Activated CD4-positive, alpha-beta T cell treated with anti-CD3 and anti-CD28 coated beads, Interleukin-2, amount 50 U/mL, for 1 hour (primary cell): ENCODE data around the gene MYO18A.

Source experiments
- DNase-seq: peaks from one replicate; pipeline ENCODE4 v3.0.0-alpha.2; 2020

The MYO18A gene

DNA sequence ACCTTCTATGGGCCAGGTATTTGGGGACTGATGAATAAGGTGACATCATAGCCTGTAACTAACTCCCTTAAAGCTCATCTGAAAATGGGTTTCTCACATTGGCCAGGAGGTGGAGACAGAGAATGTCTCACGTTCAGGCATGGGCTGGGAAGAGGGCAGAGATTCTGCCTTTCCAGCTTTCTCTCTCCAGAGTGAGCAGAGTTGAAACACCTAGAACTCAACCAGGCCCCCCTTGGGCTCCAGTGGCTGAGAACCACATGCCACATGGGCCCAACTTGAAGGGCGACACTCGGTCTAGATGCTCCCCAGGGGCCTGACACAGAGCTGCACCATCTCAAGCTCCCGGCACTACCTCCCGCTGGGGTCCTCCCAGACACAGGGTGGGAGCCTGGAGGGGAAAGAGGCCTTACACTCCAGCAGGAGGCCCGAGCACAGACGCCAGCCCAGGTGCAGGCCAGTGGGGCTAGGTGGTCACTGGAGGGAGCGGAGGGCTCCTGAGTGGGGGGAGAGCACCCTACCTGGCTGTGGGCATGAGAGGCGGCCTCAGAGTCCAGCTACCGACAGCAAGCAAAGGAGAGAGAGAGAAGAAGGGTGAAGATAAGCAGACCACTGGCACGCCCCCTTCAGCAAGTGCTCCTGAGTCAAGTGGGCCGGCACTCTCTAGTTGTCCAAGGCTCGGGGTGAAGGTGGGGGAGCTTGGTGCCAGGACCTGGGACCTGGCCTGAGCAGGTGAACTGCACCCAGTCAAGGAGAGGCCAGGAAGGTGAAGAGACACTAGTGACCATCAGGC lies 55.9 kb downstream of the MYO18A start:
- no peak for DNase-seq

DNA sequence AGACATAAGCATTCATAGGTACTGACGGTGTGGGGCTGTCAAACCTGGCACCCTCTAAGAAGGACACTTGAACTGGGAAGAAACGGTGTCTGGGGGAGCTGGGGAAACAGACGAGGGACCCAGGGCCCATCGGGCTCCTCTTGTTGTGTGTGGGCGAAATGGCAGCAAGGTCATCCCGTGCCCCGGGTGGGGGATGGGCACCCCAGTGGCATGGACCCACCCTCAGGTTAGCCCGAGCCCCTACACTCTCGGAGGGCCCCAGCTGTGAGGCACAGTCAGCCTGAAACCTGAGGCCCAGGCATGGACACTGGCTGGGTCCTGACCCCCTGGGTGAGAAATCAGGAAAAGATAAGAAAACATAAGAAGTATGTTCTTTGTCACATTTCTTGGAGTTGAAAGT lies 57.1 kb downstream of the MYO18A start:
- no peak for DNase-seq

DNA sequence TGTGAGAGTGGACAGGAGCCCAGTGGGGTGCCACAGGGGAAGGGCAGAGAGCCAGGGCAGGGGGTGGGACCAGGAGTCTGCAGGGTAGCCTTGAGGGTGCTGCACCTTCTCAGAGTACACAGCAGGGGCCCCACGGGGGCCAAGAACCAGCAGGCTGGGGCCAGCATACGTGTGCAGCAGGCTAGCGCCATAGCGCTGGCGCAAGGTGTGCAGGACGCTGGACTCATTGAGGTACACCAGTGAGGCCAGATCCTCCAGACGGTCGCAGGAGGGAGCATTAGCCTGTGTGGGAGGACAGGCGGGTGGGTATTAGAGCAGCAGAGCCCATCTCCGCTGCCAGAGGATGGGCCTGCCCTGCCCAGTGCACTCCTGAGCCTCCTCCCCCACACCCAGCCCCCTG lies 58.8 kb downstream of the MYO18A start:
- DNase-seq = no peak

DNA sequence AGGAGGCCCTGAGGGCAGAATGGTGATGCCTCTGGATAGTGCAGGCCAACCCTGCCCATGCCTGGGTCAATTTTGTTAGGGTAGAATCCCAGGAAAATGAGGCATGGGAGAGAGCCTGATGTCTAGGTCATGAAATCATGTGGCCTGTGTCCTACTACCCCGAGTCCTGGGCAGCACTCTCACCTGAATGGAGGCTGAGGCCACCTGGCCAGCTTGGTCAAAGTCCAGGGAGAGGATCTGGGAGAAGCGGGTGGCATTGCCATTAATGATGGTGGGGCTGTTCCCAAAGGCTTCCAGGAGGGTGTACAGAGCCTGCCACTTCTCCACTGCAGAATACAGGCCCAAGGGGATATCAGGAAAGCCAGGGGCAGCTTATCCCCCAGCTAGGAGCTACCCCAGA lies 59.8 kb downstream of the MYO18A start:
- DNase-seq = no peak

DNA sequence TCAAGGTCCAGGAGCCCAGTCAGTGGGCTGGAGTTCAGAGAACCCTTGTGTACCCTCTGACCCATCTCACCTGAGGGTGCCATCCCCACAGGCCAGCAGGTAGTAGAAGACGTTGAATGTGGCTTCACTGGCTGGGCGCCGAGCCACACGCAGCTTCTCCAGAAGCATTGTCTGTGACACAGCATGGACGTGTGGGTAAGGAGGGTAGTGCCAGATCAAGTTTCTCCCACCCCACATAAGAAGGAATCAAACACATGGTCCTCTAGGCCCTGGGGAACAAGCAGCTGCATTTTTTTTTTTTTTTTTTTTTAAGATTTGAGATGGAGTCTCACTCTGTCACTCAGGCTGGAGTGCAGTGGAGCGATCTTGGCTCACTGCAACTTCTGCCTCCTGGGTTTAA lies 60.9 kb downstream of the MYO18A start:
- no peak for DNase-seq

DNA sequence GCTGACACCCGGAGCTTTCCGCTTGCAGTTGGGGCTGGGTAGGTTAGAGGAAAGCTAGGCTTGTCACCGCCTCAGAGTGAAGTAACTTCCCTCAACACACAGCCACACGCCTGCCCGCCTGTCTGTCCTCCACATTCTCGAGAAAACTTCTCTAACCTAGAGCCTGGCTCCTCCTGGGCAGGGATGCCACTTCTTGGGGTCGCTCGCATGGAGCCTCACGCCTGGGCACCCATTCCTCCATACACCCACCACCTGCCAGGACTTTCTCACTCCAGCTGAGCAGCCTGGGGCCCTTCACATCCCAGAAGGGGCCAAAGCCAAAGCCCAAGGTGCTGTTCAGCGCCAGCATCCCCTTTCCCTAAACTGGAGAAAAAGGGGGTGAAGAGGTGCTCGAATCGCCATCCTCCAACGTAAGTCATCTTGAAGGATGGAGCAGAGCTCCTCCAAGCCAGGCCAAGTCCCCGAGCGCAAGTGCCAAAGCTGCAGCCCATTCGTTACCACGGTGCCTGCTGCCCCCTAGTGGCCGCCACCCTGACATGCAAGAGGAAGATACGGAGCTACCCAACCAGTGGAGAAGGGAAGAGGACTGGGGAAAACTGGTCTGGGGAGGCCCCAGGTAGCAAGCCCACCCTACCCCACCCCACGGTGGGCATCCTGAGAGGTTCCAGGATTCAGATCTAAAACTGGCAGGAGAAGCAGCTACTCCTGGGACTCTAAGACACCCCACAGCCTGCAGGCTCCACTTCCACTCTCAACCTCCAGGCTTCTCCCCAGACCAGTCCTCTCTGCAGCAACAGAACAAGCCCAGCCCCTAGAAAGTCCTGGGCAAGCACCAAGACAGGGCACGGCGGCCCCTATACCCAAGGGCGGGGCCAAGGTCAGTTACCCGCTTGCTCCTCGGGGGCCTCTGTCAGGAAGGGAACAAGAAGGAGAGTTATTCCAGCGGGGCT lies 63.1 kb downstream of the MYO18A start:
- DNase-seq = peak; percentile 80

DNA sequence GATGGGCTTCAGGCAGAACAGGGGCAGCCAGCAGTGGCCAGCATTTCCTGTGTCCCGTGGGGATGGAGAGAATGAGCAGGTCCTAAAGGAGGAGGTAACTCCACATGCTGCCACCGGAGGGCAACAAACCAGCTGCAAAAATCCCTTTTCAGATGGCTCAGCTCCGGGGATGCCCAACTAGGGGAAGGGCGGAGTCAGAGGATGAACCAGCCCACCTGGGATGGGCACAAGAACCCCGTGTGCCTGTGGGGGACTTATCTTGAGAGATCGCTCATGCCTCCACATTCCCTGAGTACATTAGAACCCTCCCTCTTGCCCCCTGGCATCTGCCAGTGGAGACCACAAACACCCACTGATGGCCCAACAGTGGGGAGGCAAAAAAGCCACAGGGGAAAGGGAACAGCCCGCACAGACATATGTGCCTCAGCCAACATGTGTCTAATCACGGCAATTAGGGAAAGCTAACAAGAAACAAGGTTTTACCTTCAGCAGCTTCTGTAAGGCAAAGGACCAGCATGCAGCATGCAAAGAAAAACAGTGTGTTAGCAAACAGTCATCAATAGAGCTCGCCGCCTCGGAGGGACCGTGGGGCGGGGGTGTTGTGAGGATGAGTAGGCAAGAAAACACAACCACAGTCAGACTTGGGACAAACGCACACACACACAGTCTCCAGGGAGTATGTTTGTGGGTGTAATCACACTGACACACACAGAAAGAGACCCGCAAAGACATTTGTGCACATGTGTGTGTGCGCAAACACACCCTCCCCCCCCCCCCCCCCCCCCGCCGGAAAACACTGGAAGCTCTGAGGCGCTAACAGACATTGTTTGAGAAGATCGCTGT lies 64.0 kb downstream of the MYO18A start:
- peak; percentile 27 for DNase-seq

DNA sequence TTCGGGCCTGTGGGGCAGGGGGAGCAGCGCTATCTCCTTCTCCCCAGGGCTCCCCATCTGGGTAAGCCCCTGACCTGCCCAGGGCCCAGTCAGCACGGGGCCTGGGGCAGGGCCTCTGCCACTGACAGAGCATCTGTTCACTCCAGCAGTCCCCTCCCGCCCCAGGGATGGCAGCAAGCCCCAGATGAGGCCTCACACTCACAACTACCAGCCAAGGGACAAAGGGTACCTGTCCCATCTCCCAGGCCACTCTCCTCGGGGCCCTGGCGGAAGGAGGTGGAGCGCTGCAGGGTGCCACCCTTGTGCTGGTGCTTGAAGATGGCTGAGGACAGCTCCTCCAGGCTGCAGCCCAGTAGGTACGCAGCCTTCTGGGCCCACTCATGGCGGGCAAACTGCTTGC lies 64.8 kb downstream of the MYO18A start:
- no peak for DNase-seq

DNA sequence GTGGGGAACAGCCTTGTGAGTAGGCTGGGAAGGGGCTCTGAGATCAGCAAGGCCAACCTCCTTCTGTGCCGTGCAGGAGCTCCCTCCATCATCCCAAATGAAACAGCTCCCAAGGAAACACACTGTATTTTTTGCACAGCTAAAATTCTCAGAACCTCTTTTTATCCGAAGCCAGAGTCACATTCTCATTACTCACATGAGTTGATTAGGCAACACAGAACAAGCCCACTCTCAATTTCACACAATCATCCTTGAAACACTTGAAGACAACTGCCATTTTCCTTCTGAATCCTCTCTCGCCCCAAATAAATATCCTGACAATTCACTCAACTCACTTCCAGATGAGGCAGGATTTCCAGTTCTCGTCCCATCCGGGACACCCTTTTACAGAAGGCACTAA lies 66.1 kb downstream of the MYO18A start:
- no peak for DNase-seq

DNA sequence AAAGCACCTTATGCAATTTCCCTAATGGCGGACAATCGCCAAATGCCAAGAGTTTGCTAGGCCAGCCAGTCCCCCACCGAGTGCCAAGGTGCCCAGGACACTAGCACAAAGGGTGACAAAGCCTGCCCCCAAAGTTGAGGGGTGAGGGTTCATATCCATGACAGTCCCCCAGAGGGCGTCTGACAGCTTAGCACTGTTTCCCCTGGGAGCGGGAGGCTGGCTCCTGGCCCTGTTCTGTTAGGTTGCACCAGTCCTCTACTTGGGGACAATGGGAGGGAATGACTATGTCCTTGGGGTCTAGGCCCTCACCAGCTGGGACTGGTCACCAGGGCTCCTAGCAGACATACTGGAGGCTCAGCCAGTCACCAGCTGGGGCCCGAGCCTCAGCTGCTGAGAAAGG lies 66.9 kb downstream of the MYO18A start:
- no peak for DNase-seq

DNA sequence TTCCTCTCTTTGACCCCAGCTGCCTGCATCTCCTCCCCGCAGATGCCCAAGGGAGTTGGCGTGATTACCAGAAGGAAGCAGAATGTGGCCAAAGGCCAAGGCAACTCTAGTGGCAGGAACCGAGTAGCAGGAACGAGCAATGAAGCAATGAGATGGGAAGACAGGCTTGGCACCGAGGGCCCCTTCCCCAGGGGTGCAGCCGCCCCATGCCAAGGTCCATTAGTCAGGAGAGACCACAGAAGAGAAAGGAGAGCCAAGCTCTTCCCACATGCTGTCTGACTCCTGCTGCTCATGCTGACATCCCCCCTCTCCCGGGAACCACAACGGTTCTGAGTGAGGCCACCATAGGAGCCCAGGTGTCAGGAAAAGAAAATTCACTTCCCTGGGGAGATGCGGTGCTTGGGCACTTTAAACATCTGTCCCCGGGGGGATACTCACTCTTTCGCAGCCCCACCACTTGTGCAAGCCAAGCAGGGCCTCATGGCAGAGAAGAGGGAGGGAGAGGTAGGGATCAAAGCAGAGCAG lies 67.4 kb downstream of the MYO18A start:
- no peak for DNase-seq

DNA sequence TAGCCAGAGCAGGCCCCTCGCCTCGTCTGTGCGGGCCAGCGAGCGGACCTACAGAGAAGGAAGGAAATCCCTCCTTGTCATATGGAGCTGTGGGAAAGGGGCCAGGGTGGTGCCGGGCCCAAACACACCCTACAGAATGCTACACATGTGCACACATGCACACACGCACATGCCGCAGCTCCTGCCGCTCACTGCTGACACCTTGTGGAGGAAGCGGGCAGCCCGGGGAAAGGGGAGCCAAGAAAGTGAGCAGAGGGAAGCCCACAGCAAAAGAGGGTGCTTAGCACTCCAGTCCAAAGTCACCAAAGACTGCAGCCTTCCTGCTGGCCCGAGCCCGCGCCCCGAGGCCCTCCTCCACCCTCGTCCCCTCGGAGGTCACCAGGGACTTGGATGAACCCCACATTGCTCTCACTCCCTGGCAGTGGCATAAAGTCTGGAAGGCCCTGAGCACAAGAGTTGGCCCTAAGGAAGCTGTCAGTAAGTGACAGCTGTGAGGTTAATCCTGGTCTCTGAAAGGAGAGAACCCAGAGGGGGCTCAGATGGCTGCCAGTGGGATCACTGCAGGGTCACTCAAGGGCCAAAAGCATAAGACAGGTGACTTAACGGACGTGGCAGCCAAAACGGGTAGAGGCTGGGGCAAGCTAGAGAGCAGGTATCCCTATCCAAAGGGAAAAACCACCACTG lies 68.2 kb downstream of the MYO18A start:
- peak; percentile 67 for DNase-seq

DNA sequence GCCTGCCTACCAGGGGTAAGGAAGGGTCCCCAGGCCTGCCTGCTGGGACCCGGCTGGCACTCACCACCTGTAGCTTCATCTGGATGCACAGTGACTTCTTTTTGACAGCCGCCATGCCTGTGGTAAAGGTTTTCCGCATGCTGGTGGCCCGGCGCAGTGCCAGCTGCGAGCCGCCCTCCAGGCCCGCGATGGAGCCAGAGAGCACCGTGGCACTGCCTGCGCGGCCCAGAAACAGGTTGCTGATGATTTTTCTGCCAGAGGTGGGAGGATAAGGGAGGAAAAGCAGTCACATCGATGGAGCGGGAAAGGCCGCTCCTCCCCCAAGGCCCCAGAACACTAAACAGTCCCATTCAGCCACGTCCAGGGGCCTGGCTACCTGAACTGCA lies 69.8 kb downstream of the MYO18A start:
- no peak for DNase-seq

DNA sequence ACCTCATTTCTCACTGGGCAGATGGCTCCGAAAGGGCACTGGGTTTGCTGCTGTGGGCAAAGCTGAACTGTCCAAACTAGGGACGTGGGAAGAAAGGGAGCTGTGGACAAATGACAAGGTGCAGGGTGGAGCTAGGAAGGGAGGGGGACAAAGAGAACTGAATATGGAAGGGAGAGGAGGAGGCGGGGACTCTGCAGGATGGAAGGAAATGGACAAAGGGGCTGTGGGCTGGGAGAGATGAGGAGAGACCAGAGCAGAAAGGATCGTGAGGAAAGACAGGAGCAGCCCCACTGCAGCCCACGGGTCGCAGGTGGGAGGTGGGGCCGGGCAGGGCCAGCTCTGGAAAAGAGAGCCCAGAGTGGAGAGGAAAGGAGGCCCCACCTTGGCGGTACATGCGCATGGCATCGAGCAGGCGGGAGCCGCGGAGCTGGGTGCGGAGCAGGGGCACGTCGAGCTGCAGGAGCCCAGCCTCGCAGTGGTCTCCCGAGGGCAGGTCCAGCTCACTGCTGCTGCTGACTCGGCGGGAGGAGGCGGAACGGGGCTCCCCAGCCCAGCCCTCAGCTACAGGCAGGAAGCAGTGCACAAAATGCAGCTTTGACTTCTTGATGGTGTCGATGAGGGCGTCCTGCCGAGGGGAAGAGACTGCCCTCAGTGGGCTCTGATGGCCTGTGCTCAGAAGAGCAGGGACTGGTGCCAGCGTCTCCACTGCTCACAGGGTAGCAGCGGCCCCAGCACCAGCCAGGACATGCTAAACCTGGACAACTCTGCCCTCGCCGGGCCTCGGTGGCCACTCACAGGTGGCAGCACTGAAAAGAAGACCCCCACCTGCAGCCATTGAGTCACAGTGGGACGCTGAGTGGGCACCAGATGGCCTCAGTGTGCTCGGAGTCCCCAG lies 70.5 kb downstream of the MYO18A start:
- no peak for DNase-seq

DNA sequence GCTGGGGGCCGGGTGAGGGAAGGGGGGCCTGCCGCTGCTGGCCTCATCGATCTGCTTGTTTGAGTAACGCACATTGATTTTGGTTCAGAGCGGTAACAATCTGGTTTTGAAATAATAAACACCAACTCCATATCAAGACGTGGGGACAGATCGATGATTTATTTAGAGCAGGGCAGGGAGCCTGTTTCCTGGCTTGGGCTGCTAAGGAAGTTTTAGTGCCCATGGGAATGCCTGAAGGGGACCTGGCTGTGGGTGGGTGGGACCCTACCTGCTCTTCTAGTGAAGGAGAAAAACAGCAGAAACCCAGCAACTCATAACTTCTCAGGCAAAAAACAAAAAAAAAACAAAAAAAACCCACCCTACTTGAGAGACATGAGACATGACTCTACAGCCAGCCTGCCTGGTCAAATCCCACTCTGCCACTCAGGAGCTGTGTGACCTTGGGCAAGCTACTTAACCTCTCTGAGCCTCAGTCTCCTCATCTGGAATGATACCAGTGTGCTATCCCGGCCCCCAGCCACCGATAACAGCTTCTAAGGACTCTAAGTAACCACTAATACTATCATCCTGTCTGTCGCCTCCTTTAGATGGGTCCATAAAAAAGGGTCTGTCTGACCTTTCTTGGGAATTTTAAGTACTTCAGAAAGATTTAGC lies 71.2 kb downstream of the MYO18A start:
- DNase-seq = no peak

DNA sequence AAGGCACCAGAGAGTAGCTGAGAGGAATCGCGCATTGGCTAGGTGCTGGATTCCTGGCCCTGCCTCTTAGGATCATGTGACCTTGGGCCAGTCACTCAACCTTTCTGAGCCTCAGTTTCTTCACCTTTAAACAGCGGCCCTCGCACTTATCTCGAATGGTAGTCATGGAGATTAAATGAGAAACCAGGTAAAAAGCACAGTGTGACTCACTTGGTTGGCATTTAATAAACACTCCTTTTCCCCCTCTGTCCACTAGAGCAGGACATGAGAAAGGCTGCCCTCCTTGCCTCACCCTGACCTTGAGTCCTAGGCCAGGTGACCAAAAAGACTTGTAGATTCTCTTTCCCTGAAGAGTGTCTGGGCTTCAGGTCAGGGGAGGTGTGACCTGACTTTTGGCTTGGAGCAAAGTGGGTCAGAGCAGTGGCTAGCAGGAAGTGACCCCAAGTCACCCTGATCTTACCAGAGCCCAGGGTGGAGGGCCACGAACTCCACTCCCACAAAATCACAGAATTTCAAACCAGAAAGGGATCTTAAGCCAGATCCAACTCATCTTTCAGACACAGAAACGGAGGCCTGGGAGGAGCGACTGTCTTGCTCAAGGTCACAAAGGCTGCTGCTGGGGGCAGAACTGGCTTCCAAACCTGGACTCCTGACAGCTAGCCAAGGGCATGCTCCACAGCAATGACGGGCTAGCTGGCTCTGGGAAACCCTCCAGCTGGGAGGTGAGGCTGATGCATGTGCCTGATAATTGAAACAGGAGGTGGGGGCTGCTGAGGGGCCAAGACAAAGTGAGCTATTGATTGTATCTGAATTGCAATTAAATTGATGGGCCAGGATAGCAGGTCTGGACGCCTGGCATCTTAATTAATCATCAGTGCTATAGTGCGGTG lies 72.0 kb downstream of the MYO18A start:
- DNase-seq = no peak

DNA sequence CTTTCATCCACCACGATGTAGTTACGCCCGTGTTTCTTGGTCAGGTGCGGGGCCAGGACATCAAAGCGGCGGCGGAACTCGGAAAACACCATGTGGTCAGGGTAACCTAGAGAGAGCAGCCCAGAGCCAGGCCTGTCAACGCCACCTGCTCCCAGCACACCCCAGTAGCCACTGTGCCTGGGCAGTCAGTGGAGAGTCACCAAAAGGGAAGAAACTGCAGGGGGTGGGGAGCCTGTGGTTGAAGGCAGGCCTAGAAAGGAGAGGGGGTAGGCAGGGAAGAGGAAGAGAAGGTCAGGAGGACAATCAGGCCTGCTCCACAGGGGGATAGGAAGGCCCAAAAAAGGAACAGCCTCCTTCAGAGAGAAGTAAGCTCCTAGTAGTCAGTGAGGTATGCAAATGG lies 73.1 kb downstream of the MYO18A start:
- no peak for DNase-seq

DNA sequence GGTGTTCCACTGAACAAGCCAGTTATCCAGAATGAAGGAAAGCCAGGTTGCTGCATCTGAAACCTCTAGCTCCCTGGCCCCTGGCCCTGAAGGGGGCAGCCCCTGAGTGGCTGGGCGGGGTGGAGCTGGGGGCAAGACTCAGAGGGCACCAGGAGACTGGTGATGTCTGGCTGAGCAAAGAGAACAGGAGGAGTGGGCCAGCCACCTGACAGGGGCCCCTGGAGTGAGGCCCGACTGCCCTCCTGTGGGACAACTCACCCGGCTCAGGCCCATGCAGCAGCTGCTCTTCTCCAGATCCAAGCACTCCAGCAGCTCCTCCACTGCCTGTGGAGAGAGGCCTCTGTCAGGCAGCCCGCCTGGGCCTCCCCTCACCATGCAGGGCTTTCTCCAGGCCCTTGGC lies 76.9 kb downstream of the MYO18A start:
- no peak for DNase-seq

DNA sequence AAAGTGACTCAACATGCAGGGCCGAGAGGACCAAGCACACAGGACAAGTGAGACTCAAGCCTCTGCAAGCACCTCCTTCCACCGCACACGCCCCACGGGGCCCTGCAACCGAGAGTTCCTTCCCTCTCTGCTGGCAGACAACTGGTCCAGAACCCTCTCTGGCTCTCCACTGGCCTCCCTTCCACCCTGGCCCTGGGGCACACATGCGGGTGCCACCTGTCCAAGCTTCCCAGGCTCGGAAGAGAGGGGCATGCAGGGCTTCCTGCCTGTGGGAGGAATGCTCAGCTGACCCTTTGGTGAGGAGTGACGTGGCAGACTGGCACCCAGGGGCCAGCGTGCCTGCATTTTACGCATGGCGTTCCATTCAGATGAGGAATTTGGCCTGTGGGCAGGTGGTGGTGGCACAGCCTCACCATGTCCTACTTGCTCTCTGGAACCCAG lies 77.4 kb downstream of the MYO18A start:
- no peak for DNase-seq

DNA sequence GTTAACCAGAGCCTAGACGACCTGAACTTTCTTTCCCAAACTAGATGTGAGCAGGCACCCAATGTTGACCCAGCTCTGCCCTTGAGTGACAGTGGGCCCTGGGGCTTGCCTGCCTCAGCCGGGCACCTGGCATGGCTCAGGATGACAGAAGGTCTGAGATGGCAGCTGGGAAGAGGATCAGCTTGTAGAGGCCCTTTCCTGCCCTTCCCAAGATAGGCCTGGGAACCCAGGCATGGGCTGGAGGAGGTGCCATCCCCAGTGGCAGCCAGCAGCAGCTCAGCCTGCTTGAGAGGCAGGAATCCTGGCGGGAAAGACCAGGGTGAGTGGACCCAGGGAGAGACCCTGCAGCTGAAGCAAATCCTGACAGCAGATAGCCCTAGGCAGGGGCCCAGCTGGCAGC lies 78.2 kb downstream of the MYO18A start:
- DNase-seq = no peak
